ENCODE data around the gene UCK1.

The UCK1 gene

DNA sequence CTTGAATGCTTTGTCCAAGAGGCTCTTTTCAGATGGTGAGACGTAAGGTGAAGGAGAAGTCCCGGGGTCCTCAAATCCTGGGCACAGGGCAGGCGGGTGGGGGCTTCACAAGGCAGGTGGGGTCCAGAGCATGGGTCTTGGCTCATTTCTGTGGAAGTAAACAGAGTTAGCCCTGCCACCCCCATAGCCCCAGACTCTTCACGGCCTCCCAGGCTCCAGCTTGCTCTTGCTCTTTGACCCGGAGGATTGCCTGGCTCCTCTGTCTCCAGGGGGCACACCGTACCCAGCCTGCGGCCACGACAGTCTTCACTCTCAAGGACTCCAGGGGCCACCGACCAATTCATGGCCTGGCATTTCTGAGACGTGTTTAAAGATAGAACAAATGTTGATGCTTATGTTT lies 57.2 kb downstream of the UCK1 start:
- H2AK5ac ChIP-seq (ENCODE audit: low read length), result no peak overlapping the region
- peaks cover 27% of the 10 kb centered on the region for H3K79me1 ChIP-seq (ENCODE audit: low read length)
- no peak for DNase-seq
- H3K23ac ChIP-seq (ENCODE audit: low read length), result no peak overlapping the region
- H2BK5ac ChIP-seq (ENCODE audit: low read length), result no peak overlapping the region
- no peaks in the 10 kb centered on the region for H3K27me3 ChIP-seq (ENCODE audit: insufficient read depth, low read length, poor library complexity)
- no peak overlapping the region for H3K4me3 ChIP-seq (ENCODE audit: low read length)
- no peak overlapping the region for H2BK120ac ChIP-seq (ENCODE audit: low read depth, low read length)
- no peak overlapping the region for H3K56ac ChIP-seq (ENCODE audit: low read length)
- peaks cover 41% of the 10 kb centered on the region for H3K36me3 ChIP-seq (ENCODE audit: control insufficient read depth, insufficient read depth, low read length)
- no peak overlapping the region for H2BK15ac ChIP-seq (replicated peaks; ENCODE audit: low read depth)
- no peak overlapping the region for H3K9ac ChIP-seq (ENCODE audit: low read length)
- no peak overlapping the region for H3K4me2 ChIP-seq (ENCODE audit: low read length)
- H4K5ac ChIP-seq (ENCODE audit: low read length), result no peak overlapping the region
- no peak overlapping the region for H3K18ac ChIP-seq (ENCODE audit: low read length)
- H3K4ac ChIP-seq (ENCODE audit: low read depth, low read length), result no peak overlapping the region
- H3K4me1 ChIP-seq (ENCODE audit: control insufficient read depth, low read depth, low read length), result no peaks in the 10 kb centered on the region
- H3K79me2 ChIP-seq (ENCODE audit: control insufficient read depth, insufficient read depth, low read length), result peaks cover 16% of the 10 kb centered on the region
- H3K27ac ChIP-seq (ENCODE audit: low read depth, low read length), result no peak overlapping the region
- whole genome bisulfite sequencing (ENCODE audit: extremely low coverage, insufficient coverage, low lambda C conversion rate), result no CpG with 5 or more reads among the region's 10 CpGs
- no peak overlapping the region for H4K8ac ChIP-seq (ENCODE audit: low read depth, low read length)

Small RNAs within 50 kb of the gene (small RNA-seq; reads per million reads assigned to genes)
- 1.1 reads per million for gene SNORD62A (ENCODE audit: insufficient read depth)
- 1.1 reads per million for gene SNORD62B (ENCODE audit: insufficient read depth)

Measured in mesendoderm (in vitro differentiated cells).